ENCODE data around the gene IKZF1.
A peak's percentile ranks its signal among the peaks of the same experiment; 100 is the strongest.

The IKZF1 gene

DNA sequence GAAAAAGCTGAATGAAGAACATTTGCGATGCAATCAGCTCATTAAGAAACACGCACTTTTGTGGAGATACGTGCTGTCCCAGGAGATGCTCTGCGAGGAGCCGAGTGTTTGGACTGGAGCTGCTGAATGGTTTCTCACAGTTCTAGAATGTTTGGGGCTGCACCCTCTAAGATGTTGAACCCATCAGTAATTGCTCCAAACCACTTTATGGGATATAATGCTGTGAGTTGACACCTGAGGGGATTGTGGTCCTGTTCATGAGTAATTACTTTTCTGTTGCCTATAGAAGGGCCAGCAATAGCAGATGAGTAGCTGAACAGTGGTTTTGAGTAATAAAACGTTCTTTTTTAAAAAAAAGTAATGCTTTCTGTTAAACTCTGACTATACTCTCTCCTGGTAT, 63.1 kb downstream of the IKZF1 start:
- DNase-seq (ENCODE audit: extremely low read depth in 1 of 2, low read depth in 1 of 2) = no peak

DNA sequence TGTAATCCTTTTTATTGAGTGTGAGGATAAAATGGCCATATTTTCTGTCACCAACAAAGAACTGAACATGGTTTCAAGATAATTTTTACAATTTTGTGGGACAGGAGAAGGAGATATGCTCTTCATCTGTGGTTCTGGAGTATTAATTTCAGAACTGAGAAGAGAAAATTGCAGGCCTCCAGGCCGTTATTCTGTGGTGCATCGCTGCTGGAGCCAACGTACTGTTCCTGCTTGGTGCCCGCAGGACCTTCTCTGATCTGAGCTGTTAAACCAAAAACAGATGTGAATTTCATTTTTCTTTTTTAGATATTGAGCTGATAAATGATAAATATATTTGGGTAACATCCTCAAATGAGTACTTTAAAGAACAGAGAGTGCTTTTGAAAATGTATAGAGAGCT, 63.9 kb downstream of the IKZF1 start:
- no peak for DNase-seq (ENCODE audit: extremely low read depth in 1 of 2, low read depth in 1 of 2)

DNA sequence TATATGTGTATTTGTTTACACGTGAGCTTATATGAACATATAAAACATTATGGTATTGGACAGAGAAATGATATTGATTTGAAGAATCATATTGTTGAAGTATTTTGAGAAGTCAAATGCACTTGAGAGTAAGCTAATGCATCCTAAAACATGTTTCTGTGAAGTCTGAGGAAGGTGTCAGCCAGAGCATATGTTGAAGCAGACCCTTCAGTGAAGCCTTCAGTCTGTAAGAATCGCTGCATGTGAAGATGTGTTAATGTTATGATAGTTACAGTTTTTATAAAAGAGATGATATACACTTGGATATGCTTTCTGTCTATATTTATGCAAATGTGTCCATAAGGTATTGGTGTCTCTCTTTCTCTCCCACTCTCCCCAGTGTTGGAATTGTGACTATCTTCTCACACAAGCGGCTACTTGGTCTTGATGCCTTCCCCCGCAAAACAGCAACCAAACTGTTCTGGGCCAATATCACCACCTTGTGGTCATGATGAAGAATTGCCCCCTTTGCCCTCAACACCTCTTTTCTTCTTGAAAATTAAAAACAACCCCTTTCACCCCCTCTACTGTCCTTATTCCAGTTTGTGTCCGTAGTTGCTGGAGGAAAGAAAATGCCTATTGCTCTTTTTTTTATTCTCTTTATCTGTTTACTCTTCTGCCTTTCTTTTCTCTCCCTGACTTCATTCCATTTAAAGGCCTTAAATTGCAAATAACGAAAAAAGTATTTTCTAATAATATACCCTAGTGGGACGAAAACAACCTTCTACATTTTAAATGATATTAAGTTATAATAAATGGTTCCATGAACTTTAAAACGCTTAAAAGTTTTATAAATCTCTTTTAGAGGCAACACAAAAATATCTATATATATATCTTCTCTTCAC, 64.9 kb downstream of the IKZF1 start:
- DNase-seq (ENCODE audit: extremely low read depth in 1 of 2, low read depth in 1 of 2) = no peak

DNA sequence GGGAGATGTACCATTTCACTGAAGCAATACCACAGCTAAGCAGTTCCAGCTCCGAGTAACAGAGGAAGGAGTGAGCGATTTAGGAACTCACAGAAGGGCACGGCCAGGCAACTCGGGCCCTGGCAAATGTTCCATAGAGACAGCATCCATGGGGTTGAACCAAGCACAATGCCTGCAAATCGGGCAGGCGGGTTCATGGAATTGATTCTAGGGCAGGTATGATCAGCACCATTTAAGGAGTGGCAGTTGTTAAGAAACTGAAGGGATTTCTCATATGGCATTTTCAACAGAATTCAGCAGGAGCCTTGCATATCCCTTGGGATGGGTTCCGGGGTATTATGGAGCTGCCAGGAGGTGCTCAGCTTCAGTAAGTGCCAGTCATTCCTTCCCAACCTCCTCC, 66.4 kb downstream of the IKZF1 start:
- no peak for DNase-seq (ENCODE audit: extremely low read depth in 1 of 2, low read depth in 1 of 2)

DNA sequence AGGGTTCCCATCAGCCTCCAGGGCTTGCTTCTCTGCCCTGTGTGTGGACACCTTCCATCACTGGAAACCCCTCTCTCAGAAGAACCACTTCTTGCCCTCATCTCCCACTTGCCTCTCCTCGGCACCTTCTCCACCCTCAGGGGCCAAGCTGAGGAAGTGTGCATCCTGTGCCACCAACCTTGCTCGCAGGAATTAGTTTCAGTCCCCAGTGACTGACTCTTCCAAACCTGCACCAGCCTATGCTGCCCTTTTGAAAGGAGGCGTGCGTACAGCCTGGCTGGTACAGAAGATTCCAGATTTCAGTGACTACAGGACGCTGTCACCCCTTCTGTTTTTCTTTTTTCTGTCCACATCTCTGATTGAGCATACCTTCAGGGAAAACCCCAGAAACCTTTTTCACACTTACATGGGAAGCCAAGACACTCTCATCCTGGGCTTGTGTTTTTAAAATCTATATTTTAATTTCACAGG, 67.1 kb downstream of the IKZF1 start:
- no peak for DNase-seq (ENCODE audit: extremely low read depth in 1 of 2, low read depth in 1 of 2)

DNA sequence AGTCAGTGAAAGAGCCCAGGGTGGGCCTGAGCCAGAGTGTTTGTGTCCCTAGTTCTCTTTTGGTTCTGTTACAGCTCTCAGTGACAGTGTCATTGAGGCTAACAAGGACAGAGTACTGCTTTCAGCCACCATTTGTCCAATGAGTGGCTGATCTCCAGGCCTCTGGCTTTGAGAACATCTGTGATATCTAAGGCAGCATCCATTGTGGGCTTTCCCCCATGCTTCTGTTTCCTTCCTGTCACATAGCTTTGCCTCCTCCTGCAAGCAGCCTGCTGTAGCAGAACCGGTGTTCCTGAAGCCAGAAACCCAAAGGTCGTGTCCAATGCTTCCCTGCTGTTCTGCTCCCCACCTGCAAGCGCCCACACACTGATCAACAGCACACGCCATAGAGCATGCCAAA, 68.4 kb downstream of the IKZF1 start:
- DNase-seq (ENCODE audit: extremely low read depth in 1 of 2, low read depth in 1 of 2) = no peak

DNA sequence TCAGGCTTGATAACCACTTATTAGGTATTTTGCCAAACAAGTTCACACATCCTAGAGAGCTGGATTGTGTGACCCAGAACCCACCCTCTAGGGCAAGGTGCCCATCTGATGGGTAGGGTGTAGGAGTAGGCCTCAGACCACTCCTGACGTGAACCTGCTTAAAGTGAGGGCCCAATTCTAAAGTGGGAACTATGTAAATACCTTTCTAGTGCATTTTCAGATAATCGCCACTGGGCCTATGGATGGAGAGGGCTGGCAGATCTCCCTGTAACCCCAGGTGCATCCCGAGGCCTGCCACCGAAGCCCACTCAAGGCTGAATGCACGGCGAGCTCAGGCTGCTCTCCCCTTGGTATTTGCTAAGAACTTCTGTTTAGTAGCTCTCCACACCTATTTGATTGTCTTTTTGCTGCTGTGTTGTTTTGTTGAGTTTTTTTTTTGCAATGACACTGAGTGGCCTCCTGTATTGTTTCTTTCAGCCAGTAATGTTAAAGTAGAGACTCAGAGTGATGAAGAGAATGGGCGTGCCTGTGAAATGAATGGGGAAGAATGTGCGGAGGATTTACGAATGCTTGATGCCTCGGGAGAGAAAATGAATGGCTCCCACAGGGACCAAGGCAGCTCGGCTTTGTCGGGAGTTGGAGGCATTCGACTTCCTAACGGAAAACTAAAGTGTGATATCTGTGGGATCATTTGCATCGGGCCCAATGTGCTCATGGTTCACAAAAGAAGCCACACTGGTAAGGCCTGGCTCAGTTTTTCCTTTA, 71.7 kb downstream of the IKZF1 start:
- no peak for DNase-seq (ENCODE audit: extremely low read depth in 1 of 2, low read depth in 1 of 2)

DNA sequence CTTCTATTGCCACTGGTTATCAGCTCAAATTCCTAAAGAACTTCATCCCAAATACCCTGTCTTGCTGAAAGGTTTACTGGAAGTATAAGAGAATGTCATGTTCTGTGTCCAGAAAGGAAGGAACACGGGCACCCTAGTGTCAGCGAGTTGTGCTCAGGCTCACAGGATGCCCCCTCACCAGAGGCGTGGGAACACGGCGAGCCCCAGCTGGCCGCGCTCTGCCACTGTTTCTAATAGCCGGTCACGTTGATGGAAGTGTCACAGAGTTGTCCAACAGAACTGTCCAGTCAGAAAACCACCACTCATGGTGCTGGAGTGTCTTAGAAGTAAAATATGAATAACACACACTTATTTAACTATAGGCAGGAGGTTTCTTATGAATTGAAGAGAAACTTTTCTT, 72.8 kb downstream of the IKZF1 start:
- DNase-seq (ENCODE audit: extremely low read depth in 1 of 2, low read depth in 1 of 2) = no peak

DNA sequence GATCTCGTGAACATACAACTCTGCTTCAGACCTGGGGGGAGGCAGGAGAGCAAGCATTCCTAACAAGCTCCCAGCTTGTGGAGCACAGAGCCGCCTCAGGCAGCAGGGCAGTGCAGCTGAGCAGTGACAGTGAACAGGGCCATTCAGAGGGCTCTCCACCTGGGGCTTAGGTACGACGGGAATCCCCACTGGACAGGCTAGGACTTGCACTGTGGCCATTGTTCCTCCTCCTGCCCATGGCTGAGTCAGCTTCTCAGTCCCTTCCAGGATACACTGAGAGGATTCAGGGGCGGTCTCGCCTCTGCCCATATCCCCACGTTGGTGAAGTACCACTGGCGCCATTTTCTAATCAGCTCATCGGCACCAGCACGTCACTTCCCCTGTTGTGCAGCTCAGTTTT, 74.6 kb downstream of the IKZF1 start:
- no peak for DNase-seq (ENCODE audit: extremely low read depth in 1 of 2, low read depth in 1 of 2)

DNA sequence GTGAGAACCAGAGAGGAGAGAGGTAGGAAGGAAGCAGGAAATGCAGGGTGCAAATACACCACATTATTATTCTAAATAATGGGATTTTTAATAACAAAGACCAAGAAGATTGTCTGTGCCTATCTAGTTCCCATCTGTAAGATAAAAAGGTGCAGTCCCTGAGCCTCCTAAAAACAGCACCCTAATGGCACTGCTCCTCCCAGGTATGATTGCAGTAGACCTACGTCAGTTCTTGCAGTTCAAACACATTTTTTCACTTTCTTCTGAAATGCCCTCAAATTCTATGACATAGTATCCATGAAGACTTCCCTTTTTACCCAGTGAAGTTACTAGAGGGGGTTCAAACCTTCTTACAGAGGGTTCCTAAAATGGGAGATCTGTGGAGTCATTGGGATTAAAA, 75.0 kb downstream of the IKZF1 start:
- no peak for DNase-seq (ENCODE audit: extremely low read depth in 1 of 2, low read depth in 1 of 2)

DNA sequence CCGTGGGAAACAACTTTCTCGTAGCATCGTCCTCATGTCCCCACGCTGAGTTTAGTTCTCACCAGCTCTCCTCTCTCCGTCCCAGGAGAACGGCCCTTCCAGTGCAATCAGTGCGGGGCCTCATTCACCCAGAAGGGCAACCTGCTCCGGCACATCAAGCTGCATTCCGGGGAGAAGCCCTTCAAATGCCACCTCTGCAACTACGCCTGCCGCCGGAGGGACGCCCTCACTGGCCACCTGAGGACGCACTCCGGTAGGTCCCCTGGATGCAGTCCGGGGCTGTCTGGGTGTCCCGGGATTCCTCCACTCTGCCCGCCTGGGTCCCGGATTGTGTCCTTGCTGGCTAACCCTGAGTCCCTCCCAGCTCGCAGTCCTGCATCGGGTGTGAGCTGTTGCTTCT, 77.9 kb downstream of the IKZF1 start:
- no peak for DNase-seq (ENCODE audit: extremely low read depth in 1 of 2, low read depth in 1 of 2)

DNA sequence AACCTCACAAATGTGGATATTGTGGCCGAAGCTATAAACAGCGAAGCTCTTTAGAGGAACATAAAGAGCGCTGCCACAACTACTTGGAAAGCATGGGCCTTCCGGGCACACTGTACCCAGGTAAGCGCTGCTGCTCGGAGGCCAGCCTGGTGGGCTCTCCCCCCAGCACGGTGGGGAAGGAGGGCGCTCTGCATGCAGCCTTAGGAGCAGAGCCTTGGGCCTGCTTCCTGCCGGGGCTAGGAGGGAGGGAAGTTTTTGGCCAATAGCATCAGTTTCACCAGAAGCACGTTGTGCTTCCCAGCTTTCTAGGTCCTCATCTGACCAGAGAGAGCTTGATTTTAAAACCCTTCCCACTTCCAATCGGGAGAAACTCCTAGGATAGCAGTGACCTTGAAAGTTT, 82.8 kb downstream of the IKZF1 start:
- no peak for DNase-seq (ENCODE audit: extremely low read depth in 1 of 2, low read depth in 1 of 2)

DNA sequence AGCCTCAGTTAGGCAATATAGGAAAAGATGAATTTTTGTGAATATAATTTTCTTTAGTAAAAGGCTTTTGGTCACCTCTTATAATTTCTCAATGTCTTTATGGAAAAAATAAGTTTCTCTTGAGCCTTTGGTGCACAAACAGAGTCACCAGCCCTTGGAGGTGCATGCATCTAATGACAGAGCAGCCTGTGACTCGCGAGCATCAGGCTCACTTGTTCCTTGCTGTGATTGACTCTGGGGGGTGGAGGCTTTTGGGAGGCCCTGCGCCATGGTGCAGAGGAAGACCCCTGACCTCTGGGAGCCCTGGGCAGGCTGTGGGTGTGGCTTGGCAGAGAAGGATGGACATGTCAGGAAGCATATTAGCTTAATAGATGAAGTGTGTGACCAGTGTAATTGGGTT, 85.4 kb downstream of the IKZF1 start:
- DNase-seq (ENCODE audit: extremely low read depth in 1 of 2, low read depth in 1 of 2) = no peak

DNA sequence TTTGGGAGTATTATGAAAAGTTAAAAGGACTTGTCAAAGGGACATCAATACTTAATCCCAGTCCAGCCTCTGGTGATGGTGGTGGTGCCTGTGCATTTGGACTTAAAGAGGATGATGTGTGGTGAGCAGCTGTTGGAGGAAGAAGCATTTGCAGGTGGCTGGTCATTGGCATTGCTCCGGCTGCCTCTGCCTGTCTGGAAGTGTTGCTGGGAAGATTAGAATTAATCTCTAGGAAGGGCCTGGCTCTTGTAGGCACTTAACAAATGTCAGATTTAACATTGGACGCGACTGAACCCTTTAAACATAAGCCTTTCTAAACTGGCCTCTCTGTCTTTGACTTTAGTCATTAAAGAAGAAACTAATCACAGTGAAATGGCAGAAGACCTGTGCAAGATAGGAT, 86.9 kb downstream of the IKZF1 start:
- DNase-seq (ENCODE audit: extremely low read depth in 1 of 2, low read depth in 1 of 2) = no peak

DNA sequence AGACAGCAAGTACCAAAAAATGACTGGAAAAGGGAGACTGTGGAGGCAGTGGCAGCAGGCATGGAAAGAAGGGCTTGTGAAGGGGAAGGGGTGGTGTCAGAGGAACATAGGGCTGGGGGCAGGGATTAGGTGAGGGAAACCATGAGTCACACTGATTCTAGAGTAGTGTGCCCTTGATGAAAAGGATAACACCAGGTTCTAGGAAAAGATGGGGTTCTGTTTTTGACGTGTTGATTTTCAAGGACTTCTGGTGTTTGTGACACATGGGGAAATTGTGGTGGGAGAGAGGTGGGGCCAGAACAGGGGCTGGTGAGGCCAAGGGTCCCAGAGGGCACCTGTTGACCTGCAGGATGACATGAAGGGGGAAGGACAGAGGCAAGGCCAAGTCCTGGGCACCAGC, 88.6 kb downstream of the IKZF1 start:
- DNase-seq (ENCODE audit: extremely low read depth in 1 of 2, low read depth in 1 of 2) = peak in 1 of 2 donors; percentile 21

DNA sequence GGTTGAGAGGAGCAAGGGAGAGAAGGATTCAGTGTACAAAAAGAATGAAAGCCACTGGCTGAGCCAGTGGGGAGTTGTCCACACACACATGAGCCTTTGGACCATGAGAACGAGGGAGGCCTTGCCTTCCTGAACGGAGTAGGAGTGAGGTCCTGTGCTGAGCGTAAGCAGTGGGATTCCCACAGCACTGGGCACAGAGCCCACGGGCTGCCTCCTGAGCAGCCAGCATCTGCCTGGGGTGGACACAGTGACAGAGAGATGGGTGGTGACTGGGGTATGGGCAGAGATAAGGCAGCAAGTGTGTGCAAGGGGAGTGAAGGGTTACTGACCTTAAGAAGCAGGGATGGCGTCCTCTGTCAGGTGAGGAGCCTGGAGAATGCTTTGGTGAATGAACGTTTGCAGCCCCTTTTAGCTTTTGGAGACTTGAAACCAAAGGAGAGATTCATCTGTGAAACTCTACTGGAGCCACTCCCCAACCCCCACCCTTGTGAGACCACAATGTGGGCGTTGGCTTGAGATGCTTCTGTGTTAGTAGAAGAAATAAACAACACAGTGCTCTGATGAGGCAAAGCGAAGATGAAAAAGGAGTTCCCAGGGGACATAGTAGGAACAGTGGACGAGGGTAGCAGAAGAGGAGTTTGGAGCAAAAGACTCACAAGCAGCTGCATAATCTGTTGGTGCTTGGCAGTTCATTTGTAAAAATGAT, 89.2 kb downstream of the IKZF1 start:
- peak in 1 of 2 donors; percentile 31 for DNase-seq (ENCODE audit: extremely low read depth in 1 of 2, low read depth in 1 of 2)

DNA sequence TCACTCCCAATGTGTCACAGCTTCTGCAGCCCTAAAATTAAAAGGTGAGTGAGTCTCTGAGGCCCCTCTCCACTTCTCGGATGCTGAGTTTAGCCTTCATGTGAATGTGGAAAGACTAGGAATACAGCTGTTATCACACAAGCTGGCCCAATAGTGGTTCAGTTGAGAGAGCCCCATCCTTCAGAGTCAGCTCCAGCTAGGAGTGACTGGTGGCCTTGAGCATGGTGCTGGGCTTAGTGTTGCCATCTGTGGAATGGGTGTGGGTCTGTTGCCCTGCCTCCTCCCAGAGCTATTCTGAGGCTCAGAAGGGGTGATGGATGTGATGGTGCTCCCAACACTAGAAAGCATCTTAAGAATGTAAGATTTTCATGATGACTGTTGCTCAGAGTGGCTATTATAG, 89.8 kb downstream of the IKZF1 start:
- DNase-seq (ENCODE audit: extremely low read depth in 1 of 2, low read depth in 1 of 2) = no peak

DNA sequence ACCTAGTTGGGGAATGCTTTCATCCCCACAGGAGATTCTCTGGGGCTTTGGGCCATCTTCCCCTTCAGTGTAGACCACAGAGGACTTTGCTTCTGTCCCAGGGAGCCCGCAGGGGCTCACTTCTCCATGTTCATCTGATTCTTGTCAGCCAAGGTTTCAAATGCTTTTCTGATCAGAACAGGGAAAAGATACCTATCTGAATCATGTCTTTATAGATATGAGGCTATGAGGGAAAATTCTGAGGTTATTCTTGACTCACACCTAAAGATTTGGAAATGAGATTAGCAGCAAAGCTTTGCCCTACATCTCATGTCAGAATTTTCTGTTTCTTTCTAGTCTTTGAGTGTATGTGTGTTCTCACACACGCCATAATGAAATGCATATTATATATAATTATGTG, 92.3 kb downstream of the IKZF1 start:
- no peak for DNase-seq (ENCODE audit: extremely low read depth in 1 of 2, low read depth in 1 of 2)

DNA sequence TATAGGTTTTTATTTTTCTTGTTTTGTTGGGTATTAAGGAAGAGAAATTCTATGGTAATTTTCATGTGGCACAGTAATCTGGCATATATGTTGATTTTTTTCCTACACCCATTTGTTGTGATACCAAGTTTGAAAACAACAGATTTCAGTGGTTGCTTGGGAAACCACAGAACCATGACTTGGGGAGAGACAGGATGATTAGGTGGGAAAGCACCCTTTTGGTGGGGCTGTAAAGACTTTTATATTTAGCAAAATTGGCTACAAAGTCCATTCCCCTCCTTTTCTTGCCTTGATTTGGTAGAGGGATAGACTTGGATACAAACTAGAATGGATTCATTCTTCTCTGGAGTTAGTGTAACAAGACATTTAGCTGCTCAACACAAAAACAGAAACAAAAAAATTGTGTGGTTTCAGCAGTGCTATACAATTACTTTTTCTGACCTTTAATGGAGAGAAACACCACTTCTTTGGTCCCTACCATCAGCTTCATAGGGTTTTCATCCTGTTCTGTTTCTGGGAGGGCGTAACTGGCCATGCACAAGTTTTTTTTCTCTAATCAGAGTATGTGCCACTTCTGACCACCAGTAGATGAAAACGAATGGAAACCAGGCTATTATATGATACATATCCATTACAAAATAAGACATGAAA, 92.9 kb downstream of the IKZF1 start:
- no peak for DNase-seq (ENCODE audit: extremely low read depth in 1 of 2, low read depth in 1 of 2)

DNA sequence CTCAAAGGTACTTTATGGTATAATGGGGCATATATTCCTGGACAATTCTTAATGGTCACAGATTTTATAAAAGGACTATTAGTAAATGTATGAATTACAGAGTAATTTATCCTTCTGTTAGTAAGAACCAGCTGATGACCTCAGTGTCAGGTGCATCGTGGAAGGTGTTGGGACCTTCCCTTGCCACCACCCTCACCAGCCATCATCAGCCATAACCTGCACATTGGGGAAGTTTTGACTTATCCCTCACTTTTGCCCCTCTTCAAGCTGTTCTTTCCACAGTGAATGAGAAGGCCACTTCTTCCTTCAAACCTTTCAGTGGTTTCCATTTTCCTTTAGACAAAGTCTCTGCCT, 93.4 kb downstream of the IKZF1 start:
- no peak for DNase-seq (ENCODE audit: extremely low read depth in 1 of 2, low read depth in 1 of 2)

DNA sequence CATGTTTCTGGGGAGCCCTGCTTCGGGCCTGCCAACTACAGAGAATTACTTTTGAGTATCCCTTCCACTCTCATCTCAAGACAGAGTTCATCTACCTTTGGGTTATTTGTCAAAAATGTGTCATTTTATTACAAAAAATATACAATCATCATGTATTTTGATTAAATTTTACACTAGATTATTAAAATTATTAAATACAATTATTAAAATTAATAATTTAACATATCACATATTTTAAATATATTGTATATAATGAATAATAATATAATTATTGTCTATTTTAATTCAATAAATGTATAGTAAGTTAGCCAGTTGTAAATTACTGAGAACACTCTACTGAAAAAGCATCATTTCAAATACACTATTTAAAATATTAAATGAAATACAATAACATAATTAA, 94.7 kb downstream of the IKZF1 start:
- DNase-seq (ENCODE audit: extremely low read depth in 1 of 2, low read depth in 1 of 2) = no peak

All from activated CD8-positive, alpha-beta memory T cell treated with anti-CD3 and anti-CD28 coated beads for 1 hour (primary cell).